Loucy (cell line): Measurements from ENCODE around the gene C16orf74.
A peak's percentile ranks its signal among the peaks of the same experiment; 100 is the strongest.

Experiments
- H2AFZ ChIP-seq: fragments of 200-600 bp; sonication (generic); 2 replicates; pipeline ENCODE4 v1.6.0; 2016; ENCODE audit warnings: antibody characterized with exemption, mild to moderate bottlenecking, low read length, moderate library complexity
- H3F3A ChIP-seq: fragments of 200-600 bp; 2 replicates; pipeline ENCODE4 v1.6.0; 2016; ENCODE audit warnings: antibody characterized with exemption, low read depth, mild to moderate bottlenecking
- H3K27me3 ChIP-seq: fragments of 200-600 bp; sonication (generic); 2 replicates; pipeline ENCODE4 v1.6.1; 2014; ENCODE audit warnings: low read length, mild to moderate bottlenecking; ENCODE audit not compliant: insufficient read depth, poor library complexity, severe bottlenecking
- H3K36me3 ChIP-seq: fragments of 200-600 bp; sonication (generic); 2 replicates; pipeline ENCODE4 v1.6.1; 2016; ENCODE audit warnings: low read length; ENCODE audit not compliant: insufficient read depth
- H3K4me1 ChIP-seq: fragments of 200-600 bp; sonication (generic); 2 replicates; pipeline ENCODE4 v1.5.1; 2014; ENCODE audit warnings: low read length, mild to moderate bottlenecking; ENCODE audit not compliant: insufficient read depth, poor library complexity, severe bottlenecking
- H3K4me2 ChIP-seq: fragments of 200-600 bp; sonication (generic); 2 replicates; pipeline ENCODE4 v1.6.0; 2014; ENCODE audit warnings: antibody characterized with exemption, low read length, low read depth, mild to moderate bottlenecking; ENCODE audit not compliant: poor library complexity, severe bottlenecking
- H3K4me3 ChIP-seq: fragments of 200-600 bp; sonication (generic); 2 replicates; pipeline ENCODE4 v1.5.1; 2014; ENCODE audit warnings: low read length, mild to moderate bottlenecking, mixed read lengths; ENCODE audit not compliant: poor library complexity, severe bottlenecking
- H3K79me2 ChIP-seq: fragments of 200-600 bp; sonication (generic); 2 replicates; pipeline ENCODE4 v1.6.1; 2014; ENCODE audit warnings: low read length; ENCODE audit not compliant: insufficient read depth
- H3K9ac ChIP-seq: fragments of 200-600 bp; sonication (generic); 2 replicates; pipeline ENCODE4 v1.6.0; 2014; ENCODE audit warnings: mild to moderate bottlenecking, low read depth, low read length, moderate library complexity; ENCODE audit not compliant: poor library complexity, severe bottlenecking
- H3K9me2 ChIP-seq: fragments of 200-600 bp; sonication (generic); replicated peaks from 2 replicates; pipeline ENCODE4 v1.6.1; 2016; ENCODE audit warnings: low read depth, low read length, mixed read lengths
- H3K9me3 ChIP-seq: fragments of 200-600 bp; sonication (generic); 2 replicates; pipeline ENCODE4 v1.6.1; 2014; ENCODE audit warnings: mild to moderate bottlenecking, antibody characterized with exemption, low read length, low read depth; ENCODE audit not compliant: insufficient read depth
- H4K20me1 ChIP-seq: fragments of 200-600 bp; sonication (generic); 2 replicates; pipeline ENCODE4 v1.6.0; 2014; ENCODE audit warnings: antibody characterized with exemption, low read length, mild to moderate bottlenecking; ENCODE audit not compliant: insufficient read depth, poor library complexity, severe bottlenecking
- EZH2phosphoT487 ChIP-seq: fragments of 200-600 bp; IDR thresholded peaks from 2 replicates; pipeline ENCODE4 v1.6.1; 2018; ENCODE audit warnings: antibody characterized with exemption, mild to moderate bottlenecking, moderate library complexity, borderline replicate concordance
- TF ChIP-seq, protein P1 (sequence below): fragments of 200-600 bp; sonication (generic); conservative IDR thresholded peaks from 2 replicates; pipeline ENCODE4 v1.5.1; 2014; ENCODE audit warnings: mild to moderate bottlenecking, antibody characterized with exemption, low read length

C16orf74 gene

DNA sequence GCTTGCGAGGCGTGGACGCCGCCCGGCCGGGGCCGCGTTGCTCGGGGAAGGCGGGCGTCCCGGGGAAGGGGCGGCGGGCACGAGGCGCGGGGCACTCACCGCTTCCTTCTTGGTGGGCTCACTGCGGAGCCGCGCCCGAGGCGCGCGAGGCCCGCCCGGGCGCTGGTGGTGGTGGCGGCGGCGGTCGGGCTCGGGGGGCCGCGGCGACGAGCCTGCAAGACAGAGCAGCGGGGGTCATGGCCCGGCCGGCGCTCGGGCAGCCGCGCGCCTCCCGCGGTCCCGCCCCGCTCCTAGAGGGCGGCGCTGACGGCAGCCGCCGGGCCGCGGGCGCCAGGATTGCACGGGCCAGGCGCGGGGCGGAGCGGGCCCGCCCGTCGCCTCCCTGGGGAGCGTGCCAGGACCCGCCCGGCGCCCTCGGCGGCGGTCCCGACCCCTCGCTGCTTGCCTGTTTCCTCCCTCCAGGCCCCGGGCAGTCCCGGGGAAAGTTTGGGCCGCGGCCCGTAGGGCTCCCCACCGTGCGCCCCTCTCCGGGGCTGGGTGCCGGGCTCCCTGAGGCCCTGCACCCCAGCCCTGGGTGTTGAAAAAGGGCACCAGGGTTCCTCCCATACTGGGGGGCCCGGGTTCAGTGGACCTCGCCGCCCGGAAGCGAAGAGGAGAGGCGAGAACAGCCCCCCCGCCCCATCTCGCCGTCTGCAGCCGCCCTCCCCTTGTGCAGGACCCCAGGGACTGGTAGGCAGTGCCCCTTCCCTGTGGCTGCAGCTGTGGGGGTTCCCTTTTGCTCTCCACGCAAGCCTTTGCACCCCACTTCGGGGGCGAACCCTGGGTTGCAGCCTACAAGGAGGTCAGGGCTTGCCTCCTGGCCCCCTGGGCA, at the start of gene C16orf74:
Gene C16orf74, minus strand, starts transcription at position 270 of the 871 bp plus-strand sequence. CDS start 15,879 bp downstream, outside the sequence.
- Histone ChIP-seq H3K9me3 (no peaks in the 10 kb centered on the region), H3K4me2 (no peak within 1 kb of the TSS), H3K4me3 (no peak within 1 kb of the TSS), H3K9ac (no peak within 1 kb of the TSS), H3K36me3 (no peaks in the 10 kb centered on the region), H3K27me3 (no peaks in the 10 kb centered on the region), H3F3A (no peaks in the 10 kb centered on the region), H2AFZ (no peak within 1 kb of the TSS), H3K4me1 (peaks cover 8% of the 10 kb centered on the region), H4K20me1 (no peaks in the 10 kb centered on the region), H3K9me2 (no peaks in the 10 kb centered on the region), H3K79me2 (no peaks in the 10 kb centered on the region)
- TF ChIP-seq, protein P1, sequence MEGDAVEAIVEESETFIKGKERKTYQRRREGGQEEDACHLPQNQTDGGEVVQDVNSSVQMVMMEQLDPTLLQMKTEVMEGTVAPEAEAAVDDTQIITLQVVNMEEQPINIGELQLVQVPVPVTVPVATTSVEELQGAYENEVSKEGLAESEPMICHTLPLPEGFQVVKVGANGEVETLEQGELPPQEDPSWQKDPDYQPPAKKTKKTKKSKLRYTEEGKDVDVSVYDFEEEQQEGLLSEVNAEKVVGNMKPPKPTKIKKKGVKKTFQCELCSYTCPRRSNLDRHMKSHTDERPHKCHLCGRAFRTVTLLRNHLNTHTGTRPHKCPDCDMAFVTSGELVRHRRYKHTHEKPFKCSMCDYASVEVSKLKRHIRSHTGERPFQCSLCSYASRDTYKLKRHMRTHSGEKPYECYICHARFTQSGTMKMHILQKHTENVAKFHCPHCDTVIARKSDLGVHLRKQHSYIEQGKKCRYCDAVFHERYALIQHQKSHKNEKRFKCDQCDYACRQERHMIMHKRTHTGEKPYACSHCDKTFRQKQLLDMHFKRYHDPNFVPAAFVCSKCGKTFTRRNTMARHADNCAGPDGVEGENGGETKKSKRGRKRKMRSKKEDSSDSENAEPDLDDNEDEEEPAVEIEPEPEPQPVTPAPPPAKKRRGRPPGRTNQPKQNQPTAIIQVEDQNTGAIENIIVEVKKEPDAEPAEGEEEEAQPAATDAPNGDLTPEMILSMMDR = no peak

DNA sequence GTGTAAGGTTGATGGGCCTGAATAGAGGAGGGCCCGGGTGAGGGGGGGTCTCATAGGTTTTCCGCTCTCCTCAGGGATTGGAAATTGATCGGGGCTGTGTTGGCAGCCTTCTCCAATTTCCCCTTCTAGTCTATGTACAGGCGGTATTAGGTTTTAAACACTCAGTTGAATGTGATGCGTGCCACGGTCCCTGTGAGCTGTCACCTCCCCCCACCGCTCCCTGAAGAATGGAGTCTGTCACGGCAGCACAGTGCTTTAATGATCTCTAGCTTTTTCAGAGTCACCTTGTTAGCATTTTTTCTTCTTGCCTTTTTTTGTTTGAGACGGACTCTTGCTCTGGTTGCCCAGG, 49.4 kb upstream of the C16orf74 start:
- Histone ChIP-seq H3K9ac (peak overlapping the region; percentile 97), H3K9me2 (no peaks in the 10 kb centered on the region), H3K27me3 (peaks cover 10% of the 10 kb centered on the region), H3K4me1 (peaks cover 45% of the 10 kb centered on the region), H2AFZ (no peak overlapping the region), H3K36me3 (peaks cover 25% of the 10 kb centered on the region), H3K4me3 (peak overlapping the region; percentile 99), H3K9me3 (no peaks in the 10 kb centered on the region), H3K79me2 (peaks cover 81% of the 10 kb centered on the region), H4K20me1 (peaks cover 56% of the 10 kb centered on the region), H3K4me2 (peak overlapping the region; percentile 95), H3F3A (no peaks in the 10 kb centered on the region)
- TF ChIP-seq, protein P1 = no peak
- TF ChIP-seq EZH2phosphoT487 = no peak

DNA sequence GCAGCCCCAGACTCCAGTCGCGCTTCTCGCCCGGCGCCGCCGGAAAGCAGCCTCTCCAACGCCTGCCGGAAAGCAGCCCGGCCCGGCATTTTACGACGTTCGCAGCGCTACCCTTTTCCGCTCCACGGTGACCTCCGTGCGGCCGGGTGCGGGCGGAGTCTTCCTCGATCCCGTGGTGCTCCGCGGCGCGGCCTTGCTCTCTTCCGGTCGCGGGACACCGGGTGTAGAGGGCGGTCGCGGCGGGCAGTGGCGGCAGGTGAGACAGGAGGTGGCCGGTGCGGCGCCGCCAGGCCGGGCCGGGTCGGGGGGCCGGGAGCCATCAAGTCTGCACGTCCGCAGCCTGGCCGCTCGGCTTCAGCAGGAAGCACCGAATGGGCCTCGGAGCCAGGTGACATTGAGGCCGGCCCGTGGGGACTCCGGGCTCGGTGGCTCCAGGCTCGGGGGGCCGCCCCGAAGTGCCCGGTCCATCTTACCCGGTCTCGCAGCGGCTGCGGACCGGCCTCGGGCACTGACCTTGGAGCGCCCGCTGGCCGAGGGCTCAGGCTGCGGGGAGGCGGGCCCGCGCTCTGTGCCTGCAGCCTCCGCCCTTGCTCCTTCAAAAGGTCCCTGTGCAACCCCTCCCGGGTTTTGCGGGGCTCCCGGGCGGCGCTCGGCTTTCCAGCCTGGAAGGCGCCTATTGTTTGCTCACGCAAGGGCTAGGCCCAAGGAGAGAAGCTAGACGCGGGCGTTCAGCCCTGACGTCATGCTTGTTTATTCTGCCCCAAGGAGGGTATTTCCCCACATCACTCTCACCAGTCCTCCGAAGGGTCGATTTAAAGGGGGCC, 48.8 kb upstream of the C16orf74 start, which contains the start of the genes COX4I1 and EMC8:
Gene COX4I1, plus strand, starts transcription at position 199 of the 824 bp plus-strand sequence. CDS start 1,511 bp downstream, outside the sequence.
Gene EMC8, minus strand, starts transcription at position 48 of the 824 bp plus-strand sequence. CDS start 249 bp downstream, outside the sequence.
- TF ChIP-seq, protein P1 = no peak
- TF ChIP-seq EZH2phosphoT487 = no peak
- Histone ChIP-seq H3K4me1 (peaks cover 45% of the 10 kb centered on the region), H4K20me1 (peaks cover 56% of the 10 kb centered on the region), H3K9me3 (no peaks in the 10 kb centered on the region), H3K79me2 (peaks cover 87% of the 10 kb centered on the region), H3K4me2 (peak within 1 kb of the TSS; percentile 97), H3F3A (no peaks in the 10 kb centered on the region), H2AFZ (peak within 1 kb of the TSS; percentile 86), H3K9me2 (no peaks in the 10 kb centered on the region), H3K4me3 (peak within 1 kb of the TSS; percentile 99), H3K9ac (peak within 1 kb of the TSS; percentile 97), H3K36me3 (peaks cover 22% of the 10 kb centered on the region), H3K27me3 (peaks cover 10% of the 10 kb centered on the region)
